Left renal pelvis (tissue), 4 donors: ENCODE measurements around the gene MC4R. TPM values are rescaled to one million over a fixed set of nuclear protein-coding genes. Genes with fewer than 3 reads are reported as not detected.

Source experiments
- DNase-seq, 4 donors: peaks; one replicate each; pipeline ENCODE4 v3.0.0-alpha.2; 2013; ENCODE audit warnings: low read depth in 4 of 4, low spot score in 3 of 4
- polyA plus RNA-seq, 4 donors: library from polyadenylated mRNA; unstranded; fragments of 120-200 nt; gene quantifications; one replicate each; pipeline ENCODE4 v1.2.1, GENCODE V29; 2013; ENCODE audit not compliant: insufficient read length in 4 of 4

The MC4R gene
- polyA plus RNA-seq, 4 donors: 0.12 to 0.44 (median 0.27) TPM

- no peak for DNase-seq
Measured at GRCh38 chr18:60329131-60329530, 43.4 kb downstream of the MC4R start.

- DNase-seq: no peak
Measured at GRCh38 chr18:60327880-60328279, 44.7 kb downstream of the MC4R start.

- no peak for DNase-seq
Measured at GRCh38 chr18:60322591-60322990, 50.0 kb downstream of the MC4R start.
